ENCODE measurements around the gene TCEA2.

Gene TCEA2

DNA sequence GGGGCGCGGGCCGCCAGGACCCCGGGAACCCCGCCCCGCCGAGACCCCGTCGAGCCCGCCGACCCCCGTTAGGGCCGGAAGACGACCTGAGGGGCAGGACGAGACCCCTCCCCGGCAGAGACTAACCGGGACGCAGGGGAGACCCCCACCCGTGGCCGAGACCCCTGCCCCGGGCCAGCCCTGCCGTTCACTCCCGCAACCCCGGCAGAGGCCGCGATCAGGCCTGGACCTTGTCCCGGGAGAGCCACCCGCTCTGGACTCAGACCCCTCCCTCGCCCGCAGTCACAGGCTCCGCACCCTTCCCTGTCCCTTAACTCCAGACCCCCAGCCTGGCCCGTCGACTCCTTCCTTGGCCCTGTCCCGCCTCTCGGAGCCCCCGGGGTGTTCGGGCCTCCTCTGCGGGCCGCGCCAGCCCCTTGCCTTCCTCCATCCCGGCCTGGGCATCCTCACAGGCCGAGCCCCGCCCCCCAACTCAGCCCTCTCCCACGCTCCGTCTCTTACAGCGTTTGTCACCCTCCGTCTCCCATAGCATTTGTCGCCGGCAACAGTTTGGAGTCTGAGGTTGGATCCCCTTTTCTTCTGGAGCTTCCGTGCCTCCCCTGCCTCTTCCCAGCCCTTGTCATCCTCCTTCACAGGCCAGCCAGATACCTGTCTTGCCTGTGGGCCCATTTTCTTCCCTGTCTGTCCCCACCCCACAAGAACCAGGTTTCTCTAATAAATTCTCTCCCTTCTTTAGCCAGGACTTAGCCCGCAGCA lies 569 bp downstream of the TCEA2 start:
- FAIRE-seq (no peak), DNase-seq (ENCODE audit: low spot score) (no peak)

- peak; percentile 69 for DNase-seq (ENCODE audit: low spot score)
These were observed 1.2 kb downstream of the TCEA2 start for GRCh38 chr20:64064145-64064698.

DNA sequence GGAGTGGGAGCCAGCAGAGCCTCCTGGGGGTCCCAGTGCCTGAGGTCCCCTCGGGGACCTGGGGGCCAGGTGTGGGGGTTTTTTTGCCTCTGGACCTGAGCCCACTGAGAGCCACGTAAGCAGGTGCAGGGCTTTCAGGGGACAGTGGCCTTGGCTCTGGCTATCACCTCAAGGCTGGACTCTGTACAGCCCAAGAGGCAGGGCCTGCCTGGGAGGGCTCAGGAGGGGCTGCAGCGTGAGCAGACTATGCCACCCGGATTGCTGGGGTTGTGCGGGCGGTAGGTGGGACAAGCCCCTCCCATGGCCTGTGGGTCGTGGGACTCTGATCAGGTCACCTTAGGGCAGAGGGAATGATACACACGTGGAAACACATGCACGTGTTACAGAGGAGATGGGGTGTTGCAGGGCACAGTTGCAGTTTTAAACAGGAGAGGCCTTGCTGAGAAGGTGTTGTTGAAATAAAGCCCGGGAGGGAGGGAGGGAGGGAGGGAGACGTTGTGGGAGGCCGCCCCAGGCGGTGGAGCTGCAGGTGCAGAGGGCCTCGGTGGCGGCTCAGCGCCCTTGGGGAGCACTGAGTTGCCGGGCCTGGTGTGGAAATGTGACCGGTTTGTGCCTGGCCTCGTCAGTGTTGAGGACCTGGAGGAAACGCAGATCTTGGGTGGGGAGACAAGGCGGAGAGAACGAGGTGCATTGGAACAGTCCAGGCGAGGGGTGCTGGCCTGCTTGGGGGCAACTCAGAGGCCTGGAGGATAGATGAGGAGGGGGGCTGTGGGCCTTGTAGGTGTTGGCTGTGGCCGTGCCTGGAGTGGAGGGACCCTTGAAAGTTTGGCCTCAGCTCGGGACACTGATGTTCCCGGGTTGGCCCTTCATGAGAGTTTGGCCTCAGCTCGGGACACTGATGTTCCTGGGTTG lies 2.3 kb downstream of the TCEA2 start:
- no peak for DNase-seq (ENCODE audit: low spot score)
- no peak for FAIRE-seq

More at GRCh38 chr20:64064145-64064698, 1.2 kb downstream of the TCEA2 start:
- FAIRE-seq = peak; percentile 77

- FAIRE-seq = peak; percentile 87
- peak; percentile 94 for DNase-seq (ENCODE audit: low spot score)
These were observed 3.0 kb downstream of the TCEA2 start for GRCh38 chr20:64065974-64066343.

DNA sequence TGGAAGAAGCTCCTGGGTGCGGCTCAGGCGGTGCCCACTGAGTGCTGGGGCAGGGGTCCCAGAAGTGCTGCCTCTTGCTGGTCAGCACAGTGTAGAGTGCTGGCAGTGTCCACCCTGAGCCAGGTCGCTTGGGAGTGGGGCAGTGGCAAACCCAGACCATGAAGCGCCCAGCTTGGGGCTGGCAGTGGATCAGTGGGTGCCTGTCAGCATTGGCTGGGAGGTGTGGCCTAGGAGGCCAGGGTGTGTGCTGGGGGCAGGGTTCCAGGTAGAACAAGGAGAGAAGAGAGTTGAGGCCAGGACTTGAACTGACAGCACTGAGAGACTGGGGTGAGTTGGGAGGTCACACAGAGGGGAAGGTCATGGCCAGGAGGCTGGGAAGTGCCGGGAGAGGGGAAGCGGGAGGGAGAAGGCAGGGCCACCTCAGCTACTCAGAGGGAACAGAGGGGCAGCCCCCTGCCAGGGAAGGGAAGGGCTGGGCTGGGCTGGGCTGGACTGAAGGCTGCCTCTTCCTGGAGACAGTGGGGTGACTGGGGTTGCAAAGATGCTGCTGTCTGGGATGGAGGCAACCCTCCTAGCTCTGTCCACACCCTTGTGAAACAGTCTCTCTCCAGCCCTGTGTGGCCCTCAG lies 4.1 kb downstream of the TCEA2 start:
- FAIRE-seq (no peak), DNase-seq (ENCODE audit: low spot score) (no peak)

- no peak for FAIRE-seq
- no peak for DNase-seq (ENCODE audit: low spot score)
These were observed 4.8 kb downstream of the TCEA2 start for GRCh38 chr20:64067733-64068307.

GRCh38 chr20:64068386-64069208 lies 5.6 kb downstream of the TCEA2 start:
- FAIRE-seq (no peak), DNase-seq (ENCODE audit: low spot score) (no peak)

DNA sequence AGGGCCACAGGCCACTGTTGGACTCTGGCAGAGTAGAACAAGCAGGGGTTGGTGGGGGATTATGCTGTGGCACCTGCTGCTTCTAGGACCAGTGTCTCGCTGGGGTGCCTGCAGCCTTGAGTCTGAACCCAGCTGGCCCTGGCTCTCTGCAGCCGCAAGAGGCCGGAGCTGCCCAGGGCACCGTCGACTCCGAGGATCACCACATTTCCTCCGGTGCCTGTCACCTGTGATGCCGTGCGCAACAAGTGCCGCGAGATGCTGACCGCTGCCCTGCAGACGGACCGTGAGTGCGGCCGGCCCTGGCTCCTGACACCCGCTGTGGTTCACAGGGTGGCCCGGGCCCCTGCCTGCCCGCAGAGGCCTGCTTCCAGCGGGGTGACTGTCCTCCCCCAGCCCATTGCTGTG lies 6.2 kb downstream of the TCEA2 start:
- FAIRE-seq (no peak), DNase-seq (ENCODE audit: low spot score) (no peak)

- DNase-seq (ENCODE audit: low spot score) = peak; percentile 19
- no peak for FAIRE-seq
These were observed 6.7 kb downstream of the TCEA2 start for GRCh38 chr20:64069614-64070243.

GRCh38 chr20:64070244-64070993 lies 7.4 kb downstream of the TCEA2 start:
- DNase-seq (ENCODE audit: low spot score) = no peak
- FAIRE-seq = no peak

- no peak for FAIRE-seq
- no peak for DNase-seq (ENCODE audit: low spot score)
These were observed 8.6 kb downstream of the TCEA2 start for GRCh38 chr20:64071341-64072332.

DNA sequence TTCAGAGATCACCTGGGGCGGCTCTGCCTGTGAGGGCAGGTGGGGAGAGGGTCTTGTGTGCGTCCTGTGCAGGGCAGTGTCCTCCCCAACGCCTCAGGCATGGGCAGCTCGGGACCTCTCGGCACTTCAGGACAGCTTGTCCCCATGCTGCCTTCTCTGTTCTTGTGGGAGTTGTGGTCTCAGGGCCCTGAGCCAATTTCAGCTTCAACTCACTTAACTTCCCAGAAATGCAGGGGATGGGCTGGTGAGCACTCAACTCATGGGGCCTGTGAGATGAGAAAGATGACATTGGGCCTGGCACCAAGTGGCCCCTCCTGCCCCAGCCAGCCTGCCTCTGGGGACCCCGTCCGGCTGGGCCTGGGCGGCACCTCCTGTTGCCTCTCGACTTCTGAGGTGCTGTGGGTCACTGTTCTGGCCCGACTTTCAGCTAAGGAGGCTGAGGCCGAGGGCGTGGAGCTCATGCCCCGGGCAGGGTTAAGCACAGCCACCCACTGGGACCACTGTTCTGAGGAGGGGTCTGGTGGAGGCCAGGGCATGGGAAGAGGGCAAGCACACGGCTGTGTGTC lies 9.6 kb downstream of the TCEA2 start:
- DNase-seq (ENCODE audit: low spot score) (no peak), FAIRE-seq (no peak)

DNA sequence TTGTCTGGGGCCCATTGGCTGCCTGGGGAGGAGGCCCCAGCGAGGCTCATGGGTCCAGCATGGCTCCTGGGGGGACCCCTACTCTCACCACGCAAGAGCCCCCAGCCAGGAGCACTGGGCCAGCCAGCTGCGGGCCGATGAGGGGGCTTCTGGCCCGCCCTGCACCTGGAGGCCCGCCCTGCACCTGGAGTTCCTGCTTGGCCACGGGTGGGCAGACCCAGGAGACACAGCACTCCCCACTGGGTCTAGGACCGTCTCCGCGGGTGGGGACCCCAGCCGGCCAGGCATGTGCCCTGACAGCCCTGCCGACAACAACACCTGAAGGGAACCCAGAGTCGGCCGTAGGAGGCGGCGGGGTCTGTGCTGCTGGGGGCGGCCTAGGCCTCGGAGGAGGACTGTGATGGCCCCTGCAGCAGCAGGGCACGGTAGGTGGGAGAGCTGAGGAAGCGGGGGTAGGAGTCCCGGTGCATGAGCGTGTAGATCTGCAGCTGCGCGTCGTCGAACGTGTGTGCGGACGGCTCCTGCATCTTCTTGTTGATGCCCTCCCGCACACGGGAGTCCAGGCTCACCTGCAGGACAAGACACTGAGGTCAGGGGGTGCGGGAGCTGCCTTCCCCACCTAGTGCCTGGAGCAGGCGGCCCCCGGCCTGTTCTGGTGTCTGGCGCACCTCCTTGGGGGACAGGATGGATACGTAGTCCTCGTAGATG lies 10.6 kb downstream of the TCEA2 start:
- DNase-seq (ENCODE audit: low spot score) (no peak), FAIRE-seq (no peak)

DNA sequence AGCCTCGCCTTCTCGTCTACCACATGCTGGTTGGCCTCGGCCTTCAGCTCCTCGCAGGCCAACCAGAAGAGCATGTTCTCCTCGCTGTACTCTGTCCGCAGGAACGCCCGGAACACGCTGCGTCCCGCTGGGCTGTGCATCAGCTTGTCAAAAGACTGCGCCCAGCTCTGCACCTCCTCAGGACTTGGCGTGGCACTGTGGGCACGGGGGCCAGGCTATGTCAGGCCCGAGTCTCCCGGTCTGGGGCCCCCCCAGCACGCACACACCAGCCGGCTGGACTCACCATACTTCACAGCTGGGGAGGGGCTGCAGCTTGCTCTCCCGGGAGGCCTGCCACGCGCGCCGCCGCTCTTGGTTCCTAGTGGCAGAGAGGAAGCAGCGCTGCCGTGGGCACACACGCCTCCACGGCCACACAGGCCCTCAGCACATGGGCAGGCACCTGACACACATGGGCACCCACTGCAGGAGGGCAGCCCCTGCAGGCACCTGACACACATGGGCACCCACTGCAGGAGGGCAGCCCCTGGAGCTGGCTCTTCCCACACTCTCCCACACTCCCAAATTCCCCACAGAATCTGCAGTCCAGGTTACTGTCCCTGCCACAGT lies 11.3 kb downstream of the TCEA2 start:
- DNase-seq (ENCODE audit: low spot score) (no peak), FAIRE-seq (no peak)

GRCh38 chr20:64074963-64075362 lies 12.0 kb downstream of the TCEA2 start:
- DNase-seq (ENCODE audit: low spot score) (no peak), FAIRE-seq (no peak)

DNA sequence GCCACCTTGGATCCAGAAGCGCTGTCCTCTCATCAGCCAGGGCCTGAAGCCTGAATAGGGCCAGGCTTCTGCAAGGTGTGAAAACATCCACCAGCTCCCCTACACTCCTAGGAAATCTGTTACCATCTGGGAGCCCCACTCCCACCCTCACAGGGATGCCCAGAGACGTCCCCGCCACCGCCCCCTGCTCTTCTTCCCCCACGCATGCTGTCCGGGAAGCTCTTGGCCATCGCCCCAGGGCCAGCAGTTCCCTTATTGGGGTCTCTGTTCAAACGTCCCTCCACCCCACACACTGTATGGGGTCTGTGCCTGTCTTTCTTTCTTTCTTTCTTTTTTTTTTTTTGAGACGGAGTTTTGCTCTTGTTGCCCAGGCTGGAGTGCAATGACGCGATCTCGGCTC lies 12.6 kb downstream of the TCEA2 start:
- DNase-seq (ENCODE audit: low spot score) (no peak), FAIRE-seq (no peak)
